Left lobe of liver (tissue), 2 donors: Measurements from ENCODE around the gene INSC. TPM values are rescaled to one million over a fixed set of nuclear protein-coding genes. Genes with fewer than 3 reads are reported as not detected.

Experiments
- ATAC-seq: fragments of 200-7000 bp; cut with Tn5 transposase; one replicate; pipeline ENCODE4 v1.9.1; 2020; ENCODE audit warnings: mild to moderate bottlenecking, moderate library complexity
- DNase-seq: peaks from one replicate; pipeline ENCODE4 v3.0.0-alpha.2; 2020; ENCODE audit warnings: low spot score
- total RNA-seq: library from RNA; stranded (reverse); gene quantifications from one replicate; pipeline ENCODE4 v1.2.1, GENCODE V29; 2021
- donor health status: DM: no; HTN: no; CAD: no; lungs with moderate emphysema.
- donor health status: DM: no; HTN: yes; CAD: no.

Gene INSC
- total RNA-seq, 1 donor from 2014 or later = 0.20 TPM

- ATAC-seq (peak; percentile 56), DNase-seq (no peak)
Measured at GRCh38 chr11:15145615-15146014, 30.9 kb downstream of the INSC start.

DNA sequence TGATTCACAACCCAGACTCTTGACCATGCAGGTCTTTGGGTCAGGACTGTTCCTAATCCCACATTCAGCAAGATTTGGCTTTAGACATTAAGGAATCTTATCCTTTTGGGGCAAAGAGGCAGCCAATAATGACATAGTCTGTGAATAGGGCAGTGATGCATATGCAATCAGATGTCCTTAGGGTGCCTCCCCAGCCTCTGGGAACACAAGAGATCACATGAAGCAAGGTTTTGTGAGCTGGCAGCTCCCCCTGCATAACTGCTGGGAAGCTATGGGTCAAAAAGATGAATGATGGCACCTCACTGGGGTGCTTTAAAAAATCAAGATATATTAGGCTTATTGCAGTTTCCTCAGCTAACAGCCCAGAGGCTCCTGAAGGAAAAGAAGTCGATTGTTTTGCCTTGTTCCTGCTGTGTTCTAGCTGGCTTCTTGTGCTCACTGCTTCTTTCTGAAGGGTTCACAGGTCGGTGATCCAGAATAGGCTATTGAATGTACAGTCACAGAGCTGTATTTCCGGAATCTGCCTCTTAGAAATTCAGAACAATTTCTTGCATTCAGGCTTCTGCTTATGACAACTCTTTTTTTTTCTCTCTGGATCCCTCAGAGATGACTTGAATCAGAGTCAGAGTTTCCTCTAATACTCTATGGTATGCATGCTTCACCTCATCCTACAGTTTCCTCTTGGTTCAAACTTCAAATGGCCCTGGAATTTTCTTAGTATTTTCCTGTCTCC lies 31.7 kb downstream of the INSC start:
- no peak for DNase-seq
- ATAC-seq = no peak

DNA sequence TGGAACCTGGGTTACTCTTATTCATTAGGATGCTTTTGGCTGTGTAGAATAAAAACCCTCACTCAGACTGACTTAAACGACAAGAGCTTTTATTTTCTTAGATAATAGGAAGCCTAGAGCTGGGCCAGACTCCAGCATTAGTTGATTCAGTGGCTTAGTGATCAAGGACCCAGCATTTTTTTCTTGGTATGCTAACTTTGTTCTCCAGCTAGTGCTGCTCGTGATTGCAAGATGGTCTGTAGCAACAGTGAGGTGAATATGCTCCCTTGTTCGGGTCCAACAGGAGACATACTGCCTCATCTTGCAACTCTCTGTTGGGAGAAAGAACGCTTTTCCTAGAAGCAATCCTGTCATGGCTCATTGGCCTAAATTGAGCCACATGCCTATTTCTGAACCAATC lies 33.4 kb downstream of the INSC start:
- ATAC-seq = no peak
- DNase-seq = no peak

GRCh38 chr11:15149050-15149449 lies 34.3 kb downstream of the INSC start:
- DNase-seq = no peak
- ATAC-seq = no peak

DNA sequence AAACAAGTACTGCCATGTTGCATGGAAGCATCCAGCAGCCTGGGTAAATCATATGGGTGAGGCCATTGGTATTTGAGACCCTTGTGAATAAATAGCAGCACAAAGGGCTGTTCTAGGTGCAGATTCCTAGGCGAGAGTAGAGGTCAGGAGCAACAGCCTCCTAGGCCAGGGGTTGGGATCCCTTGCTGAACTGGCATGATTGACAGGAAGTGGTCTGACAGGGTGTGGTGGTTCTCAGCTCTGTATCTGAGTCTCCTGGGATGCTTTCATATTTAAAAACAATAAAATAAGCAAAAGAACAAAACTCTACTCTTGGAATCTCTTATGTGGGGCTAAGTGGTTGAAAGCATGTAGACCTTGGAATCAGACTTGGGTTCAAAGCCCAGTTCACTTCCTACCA lies 35.8 kb downstream of the INSC start:
- ATAC-seq (no peak), DNase-seq (no peak)

- no peak for ATAC-seq
- DNase-seq = no peak
Measured at GRCh38 chr11:15153231-15153630, 38.5 kb downstream of the INSC start.

- no peak for ATAC-seq
- no peak for DNase-seq
Measured at GRCh38 chr11:15157181-15157580, 42.5 kb downstream of the INSC start.

DNA sequence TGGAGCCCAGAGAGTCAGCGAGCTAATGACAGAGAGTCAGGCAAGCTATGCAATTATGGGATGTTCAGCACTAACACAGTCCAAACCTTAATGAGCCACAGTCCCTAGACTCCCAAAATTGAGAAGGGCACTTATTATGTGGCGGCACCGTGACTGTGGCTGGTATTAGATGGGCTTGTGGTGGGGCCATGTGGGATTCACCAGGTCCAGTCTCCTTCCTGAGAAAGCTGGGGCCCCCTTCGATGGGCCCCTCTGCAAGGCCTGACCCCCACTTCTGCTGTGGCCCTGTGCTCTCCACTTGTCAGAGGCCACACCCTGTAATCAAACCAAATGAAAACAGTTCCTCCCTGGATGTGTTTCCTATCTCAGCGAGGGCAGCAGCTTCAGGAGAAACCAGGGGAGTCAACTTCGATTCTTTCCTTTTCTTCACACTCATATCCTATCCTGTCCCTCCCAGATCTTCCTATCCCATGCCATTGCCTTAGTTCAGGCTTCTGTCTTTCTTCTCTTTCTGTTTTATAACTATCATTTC lies 42.9 kb downstream of the INSC start:
- DNase-seq (no peak), ATAC-seq (peak; percentile 37)

DNA sequence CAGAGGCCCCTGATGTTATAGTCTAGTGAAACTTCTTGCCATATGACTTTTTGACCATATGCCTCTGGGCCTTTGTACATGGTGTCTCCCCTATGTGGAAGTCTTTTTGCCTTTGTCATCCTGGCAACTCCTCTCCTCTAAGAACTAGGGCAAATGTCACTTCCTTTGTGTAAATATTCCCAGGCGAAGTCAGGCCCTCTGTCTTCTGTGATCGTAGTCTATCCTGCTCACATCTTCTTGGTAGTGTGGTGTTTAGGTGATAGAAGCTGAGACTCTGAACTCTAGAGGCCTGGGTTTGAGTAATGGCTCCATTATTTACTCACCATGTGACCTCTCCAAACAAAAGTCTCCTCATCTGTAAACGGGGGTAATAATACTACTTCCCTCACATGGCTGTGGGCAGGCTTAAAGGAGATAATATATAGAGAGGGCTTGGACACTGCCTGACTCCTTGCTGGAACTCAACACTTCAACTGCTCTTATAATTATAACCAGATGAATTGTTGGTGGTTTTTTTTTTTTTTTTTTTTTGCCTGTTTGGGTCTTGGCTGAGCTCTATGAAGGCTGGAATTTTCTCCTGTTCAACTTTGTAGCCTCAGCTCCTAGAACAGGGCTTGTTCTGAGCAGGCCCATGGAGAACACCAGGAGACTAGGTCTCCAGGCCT lies 43.8 kb downstream of the INSC start:
- ATAC-seq (peak; percentile 71), DNase-seq (no peak)

DNA sequence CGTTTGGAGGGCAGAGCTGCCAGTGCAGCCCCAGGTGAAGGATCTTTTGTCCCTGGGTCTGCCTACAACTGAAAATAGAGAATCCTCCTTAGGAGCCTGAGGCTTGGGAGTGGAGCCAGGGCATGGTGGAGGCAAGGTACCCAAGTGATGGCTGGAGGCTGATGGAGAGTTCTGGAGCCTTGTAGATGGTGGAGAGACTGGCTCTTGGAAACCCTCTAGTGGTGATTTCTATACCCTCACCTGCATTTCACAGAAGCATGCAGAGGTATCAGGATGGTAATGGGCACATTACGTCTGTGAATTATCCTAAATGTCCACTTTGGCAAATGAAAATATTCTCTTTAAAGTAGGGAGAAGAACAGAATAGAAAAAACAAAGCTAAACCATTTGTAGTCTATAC lies 44.4 kb downstream of the INSC start:
- ATAC-seq (peak; percentile 84), DNase-seq (no peak)

GRCh38 chr11:15161790-15162189 lies 47.1 kb downstream of the INSC start:
- ATAC-seq = no peak
- no peak for DNase-seq

DNA sequence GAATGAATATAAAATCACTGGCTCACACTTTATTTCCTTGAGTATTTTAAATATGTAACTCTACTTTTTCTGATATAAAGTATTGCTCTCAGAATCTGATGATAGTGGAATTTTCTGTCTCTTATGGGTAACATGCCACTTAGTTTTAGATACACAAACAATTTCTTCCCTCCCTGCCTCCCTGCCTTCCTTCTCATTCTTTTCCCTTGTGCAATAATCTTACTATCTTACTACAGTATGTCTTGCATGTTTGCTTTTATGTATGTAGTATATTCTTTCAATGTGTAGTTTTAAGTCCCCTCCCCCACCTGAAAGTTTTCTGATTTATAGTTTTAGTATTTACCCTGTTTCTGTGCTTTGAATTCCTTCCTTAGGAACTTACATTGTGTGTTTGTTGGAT lies 48.4 kb downstream of the INSC start:
- no peak for ATAC-seq
- DNase-seq = no peak

DNA sequence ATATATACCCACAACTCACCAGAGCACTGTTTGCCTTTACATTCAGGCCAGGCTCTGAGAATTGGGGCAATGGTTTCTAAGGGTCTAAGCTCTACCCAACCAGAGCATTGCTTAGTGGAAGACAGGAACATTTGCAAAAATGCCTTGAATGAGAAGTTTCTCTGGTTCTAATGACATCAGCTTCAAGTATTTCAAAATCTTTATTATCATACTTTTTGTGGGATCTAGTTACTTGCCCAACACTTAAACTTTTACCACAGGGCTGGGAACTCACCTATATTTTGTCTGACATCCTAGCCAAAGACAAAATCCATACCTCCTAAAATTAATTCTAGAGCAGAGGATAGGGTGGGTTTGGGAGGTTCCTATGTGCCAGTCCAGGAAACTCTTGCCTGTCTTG lies 51.5 kb downstream of the INSC start:
- ATAC-seq (no peak), DNase-seq (no peak)

DNA sequence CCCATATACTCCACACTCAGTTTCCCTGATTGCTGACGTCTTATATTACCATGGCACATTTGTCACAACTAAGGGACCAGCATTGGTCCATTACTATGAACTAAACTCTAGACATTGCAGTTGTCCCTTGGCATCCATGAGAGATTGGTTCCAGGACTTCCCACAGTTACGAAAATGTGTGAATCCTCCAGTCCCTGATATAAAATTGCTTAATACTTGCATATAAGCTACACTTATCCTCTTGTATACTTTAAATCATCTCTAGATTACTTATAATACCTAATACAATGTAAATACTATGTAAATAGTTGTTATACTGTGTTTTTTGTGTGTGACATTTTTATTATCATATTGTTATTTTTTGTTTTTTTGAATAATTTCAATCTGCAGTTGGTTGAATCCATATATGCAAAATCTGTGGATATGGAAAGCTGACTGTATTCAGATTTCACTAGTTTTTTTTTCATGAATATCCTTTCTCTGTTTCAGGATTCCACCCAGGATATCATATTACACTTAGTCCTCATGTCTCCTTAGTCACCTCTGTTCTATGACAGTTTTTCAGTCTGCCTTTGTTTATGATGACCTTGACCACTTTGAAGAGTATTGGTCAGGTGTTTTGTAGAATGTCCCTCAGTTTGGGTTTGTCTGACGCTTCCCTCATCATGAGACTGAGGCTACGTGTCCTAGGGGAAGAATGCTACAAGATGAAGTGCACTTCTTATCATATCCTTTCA lies 55.3 kb downstream of the INSC start:
- no peak for ATAC-seq

DNA sequence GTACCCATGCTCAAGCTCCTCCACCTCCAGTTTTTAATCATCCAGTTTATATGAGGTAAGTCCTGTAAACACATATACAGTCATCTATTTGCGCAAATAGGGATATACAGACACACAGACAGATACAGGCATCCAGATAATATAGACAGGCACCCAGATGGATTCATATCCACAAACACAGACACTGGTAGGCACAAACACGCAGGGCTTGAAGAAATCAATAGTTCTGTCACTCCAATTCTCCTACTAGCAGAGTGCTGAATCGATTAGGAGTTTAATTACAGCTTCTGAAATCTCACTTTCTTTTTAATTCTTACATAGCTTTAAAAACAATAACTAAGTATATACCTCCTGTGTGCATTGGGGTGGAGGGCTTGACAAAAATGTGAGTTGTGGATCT lies 56.0 kb downstream of the INSC start:
- DNase-seq (no peak), ATAC-seq (peak; percentile 83)

More for the DNA sequence above, 55.3 kb downstream of the INSC start:
- DNase-seq = no peak

DNA sequence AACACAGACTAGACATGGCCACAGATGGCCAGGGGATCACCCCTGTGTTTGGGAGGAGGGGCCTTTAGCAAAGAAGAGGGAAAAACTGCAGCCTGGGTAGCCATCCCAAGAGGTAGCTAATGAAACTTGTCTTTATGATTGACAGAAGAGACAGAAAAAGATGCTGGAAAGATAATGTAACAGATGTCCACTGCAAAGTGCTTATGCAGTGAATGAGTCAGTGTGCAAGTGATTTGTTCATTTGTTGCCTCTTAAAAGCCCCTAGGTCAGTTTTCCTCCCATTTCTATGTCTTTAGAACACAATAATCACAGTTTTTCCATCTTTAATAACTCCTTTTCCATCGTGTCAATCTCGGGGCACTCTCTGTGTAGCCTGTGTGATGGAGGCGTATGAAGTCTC lies 57.2 kb downstream of the INSC start:
- ATAC-seq (no peak), DNase-seq (no peak)

- ATAC-seq (peak; percentile 37), DNase-seq (no peak)
Measured at GRCh38 chr11:15175831-15176230, 61.1 kb downstream of the INSC start.

DNA sequence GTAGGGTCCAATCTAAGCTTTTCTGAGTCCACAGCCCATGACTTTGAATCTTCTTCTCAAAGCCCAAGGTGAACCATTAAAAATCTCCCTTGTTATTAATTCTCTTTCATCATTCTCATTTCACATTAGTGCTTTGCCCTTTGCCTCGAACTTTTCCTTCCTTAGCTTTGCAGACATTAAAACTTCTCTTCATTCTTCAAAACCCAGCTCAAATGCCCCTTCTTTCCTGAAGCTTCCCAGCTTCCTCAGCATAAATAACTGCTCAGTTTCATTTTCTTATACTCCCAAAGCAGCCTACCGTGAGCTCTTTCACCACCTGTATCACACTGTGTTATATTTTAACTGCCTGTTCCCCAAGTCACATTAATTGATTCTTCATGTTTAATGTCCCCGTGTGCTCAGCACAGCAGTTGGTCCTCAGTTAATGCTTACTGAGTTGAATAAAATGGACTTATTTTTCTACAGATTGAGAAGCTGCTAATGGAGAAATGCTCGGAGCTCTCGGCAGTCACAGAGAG lies 62.0 kb downstream of the INSC start:
- DNase-seq (no peak), ATAC-seq (peak; percentile 57)

- no peak for DNase-seq
- no peak for ATAC-seq
Measured at GRCh38 chr11:15177491-15177890, 62.8 kb downstream of the INSC start.

DNA sequence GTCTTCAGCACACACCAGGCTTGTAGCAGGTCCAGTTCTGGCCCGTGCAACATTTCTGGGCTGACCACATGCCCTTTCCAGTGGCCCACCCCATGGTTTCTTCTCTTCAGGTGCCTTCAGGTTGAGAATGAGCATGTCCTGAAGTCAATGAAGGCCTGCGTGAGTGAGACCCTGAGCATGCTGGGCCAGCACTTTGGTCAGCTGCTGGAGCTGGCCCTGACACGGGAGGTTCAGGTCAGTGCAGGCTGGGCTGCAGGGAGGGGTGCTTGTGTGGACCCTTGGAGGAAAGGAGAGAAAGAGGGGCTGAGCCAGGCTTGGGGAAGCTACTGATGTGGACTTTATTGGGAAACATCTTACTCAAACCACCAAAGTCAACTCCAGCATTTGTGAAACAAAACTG lies 63.5 kb downstream of the INSC start:
- ATAC-seq (no peak), DNase-seq (no peak)

- DNase-seq = no peak
- no peak for ATAC-seq
Measured at GRCh38 chr11:15179167-15179566, 64.4 kb downstream of the INSC start.
